Kidney epithelial cell (primary cell): ENCODE data around the gene ZNF208. TPM values are rescaled to one million over a fixed set of nuclear protein-coding genes. Genes with fewer than 3 reads are reported as not detected.

Experiments used
- DNase-seq: peaks from one replicate; pipeline ENCODE4 v3.0.0-alpha.2; 2010; ENCODE audit warnings: low read depth
- H3K27me3 ChIP-seq: 2 replicates; pipeline ENCODE4 v1.6.0; 2011; ENCODE audit warnings: low read length; ENCODE audit not compliant: control insufficient read depth, insufficient read depth
- H3K36me3 ChIP-seq: 2 replicates; pipeline ENCODE4 v1.5.1; 2011; ENCODE audit warnings: low read length; ENCODE audit not compliant: control insufficient read depth, insufficient read depth
- H3K4me3 ChIP-seq: 2 replicates; pipeline ENCODE4 v1.5.1; 2011; ENCODE audit warnings: low read depth, mild to moderate bottlenecking, control low read depth, low read length
- total RNA-seq: library from RNA; depleted of rRNA; stranded (reverse); fragments of >200 nt; gene quantifications from 2 replicates; pipeline ENCODE4 v1.2.3, GENCODE V29; 2015
- TF ChIP-seq, protein P1 (sequence below): IDR thresholded peaks from 2 replicates; pipeline ENCODE4 v1.5.1; 2011; ENCODE audit warnings: mild to moderate bottlenecking, moderate library complexity, low read length, control low read depth, inconsistent platforms; ENCODE audit not compliant: insufficient read depth, poor library complexity, severe bottlenecking

The ZNF208 gene
- total RNA-seq, 1 donor from 2014 or later: 0.08 TPM

DNA sequence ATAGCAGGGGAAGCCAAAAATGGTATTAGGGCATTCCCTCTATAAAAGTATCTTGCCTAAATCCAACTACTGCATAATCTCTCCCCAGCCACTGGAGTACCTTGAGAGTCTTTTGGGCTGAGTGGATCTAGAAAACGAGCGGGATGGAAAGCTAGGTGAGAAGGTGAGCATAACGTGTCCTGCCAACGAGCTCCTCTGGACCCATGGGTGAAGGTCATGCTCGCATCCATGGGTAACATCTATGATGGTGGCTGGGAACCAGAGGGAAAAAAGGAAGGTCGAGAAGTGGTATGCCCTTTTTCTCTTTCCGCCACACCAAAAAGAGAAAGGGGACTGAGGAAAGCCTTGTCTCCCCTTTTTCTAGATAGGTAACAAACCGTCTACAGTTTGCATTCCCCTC, 63.0 kb downstream of the ZNF208 start:
- no peak for DNase-seq
- Histone ChIP-seq H3K27me3 (no peaks in the 10 kb centered on the region), H3K4me3 (no peak overlapping the region), H3K36me3 (no peaks in the 10 kb centered on the region)
- TF ChIP-seq, protein P1, sequence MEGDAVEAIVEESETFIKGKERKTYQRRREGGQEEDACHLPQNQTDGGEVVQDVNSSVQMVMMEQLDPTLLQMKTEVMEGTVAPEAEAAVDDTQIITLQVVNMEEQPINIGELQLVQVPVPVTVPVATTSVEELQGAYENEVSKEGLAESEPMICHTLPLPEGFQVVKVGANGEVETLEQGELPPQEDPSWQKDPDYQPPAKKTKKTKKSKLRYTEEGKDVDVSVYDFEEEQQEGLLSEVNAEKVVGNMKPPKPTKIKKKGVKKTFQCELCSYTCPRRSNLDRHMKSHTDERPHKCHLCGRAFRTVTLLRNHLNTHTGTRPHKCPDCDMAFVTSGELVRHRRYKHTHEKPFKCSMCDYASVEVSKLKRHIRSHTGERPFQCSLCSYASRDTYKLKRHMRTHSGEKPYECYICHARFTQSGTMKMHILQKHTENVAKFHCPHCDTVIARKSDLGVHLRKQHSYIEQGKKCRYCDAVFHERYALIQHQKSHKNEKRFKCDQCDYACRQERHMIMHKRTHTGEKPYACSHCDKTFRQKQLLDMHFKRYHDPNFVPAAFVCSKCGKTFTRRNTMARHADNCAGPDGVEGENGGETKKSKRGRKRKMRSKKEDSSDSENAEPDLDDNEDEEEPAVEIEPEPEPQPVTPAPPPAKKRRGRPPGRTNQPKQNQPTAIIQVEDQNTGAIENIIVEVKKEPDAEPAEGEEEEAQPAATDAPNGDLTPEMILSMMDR: no peak

DNA sequence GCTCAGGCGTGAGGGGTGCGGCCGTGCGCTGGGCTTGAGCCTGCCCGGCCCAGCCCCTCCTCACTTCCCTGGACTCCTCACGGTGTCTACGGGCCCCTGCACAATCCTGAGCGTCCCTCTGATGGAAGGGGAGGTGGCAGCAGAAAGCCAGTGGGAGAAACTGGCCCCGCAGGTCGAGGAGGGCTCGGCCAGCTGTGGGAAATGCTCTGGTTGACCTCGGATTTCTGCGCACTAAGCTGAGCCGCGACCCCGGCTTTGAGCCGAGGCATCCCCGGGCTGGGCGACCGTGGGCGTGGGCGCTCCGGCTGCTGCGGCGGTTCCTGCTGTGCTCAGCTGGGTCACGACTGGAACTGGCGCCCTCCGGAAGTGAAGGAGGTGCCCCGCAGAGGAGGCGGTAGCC, 70.1 kb downstream of the ZNF208 start:
- Histone ChIP-seq H3K4me3 (no peak overlapping the region), H3K36me3 (no peaks in the 10 kb centered on the region), H3K27me3 (no peaks in the 10 kb centered on the region)
- TF ChIP-seq, protein P1: no peak
- DNase-seq: no peak

DNA sequence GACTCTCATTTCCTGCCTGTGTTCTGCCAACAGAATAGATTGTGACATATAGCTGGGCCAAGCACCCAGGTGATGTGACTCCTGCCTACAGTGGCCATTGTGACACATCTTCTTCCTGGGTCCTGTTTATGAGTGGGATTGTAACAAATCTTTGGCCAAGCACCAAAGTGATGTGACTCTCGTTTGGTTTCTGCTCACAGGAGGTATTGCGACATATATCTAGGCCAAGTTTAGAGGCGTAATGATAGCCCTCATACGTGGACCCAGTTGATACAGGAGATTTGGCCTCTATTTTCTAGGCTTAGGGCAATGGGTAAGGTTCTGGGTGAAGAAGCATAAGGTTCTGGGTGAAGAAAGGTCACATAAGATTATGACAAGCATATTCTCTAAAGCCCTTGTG, 76.2 kb downstream of the ZNF208 start:
- H3K27me3 ChIP-seq: no peaks in the 10 kb centered on the region
- TF ChIP-seq, protein P1: no peak
- DNase-seq: no peak
- H3K4me3 ChIP-seq: no peak overlapping the region
- H3K36me3 ChIP-seq: no peaks in the 10 kb centered on the region

DNA sequence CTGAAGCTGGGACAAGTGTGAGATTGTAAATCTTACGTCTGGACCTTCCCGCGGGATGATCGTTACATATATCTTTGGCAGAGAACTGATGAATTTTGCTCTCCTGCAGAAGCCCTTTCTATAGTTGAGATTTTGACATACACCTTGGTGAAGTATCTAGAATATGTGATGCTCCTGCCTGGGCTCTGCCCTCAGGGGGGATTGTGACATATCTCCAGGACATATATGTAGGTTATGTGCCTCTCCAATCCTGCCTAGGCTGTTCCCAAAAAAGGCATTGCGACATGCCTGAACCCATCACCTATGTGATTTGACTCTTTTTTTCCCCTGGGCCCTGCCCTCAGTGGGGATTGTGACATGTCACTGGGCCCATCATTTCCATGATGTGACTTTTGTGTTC, 76.6 kb downstream of the ZNF208 start:
- H3K27me3 ChIP-seq: no peaks in the 10 kb centered on the region

DNA sequence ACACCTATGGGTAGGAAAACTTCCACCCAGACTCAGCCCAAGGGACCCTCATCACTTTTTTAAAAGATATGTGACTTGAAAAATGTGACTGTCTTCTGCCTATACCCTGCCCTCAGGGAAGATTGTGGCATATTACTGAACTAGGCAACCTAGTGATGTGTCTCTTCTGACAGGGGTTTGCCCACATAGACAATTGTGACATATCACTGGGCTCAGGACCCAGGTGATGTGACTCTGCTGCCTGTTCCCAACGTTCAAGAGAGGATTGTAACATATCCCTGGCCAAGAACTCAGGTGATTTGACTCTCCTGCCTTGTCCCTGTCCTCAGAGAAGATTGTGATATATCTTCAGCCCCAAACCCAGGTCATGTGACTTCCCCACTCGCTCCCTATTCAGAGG, 88.5 kb downstream of the ZNF208 start:
- DNase-seq: no peak
- TF ChIP-seq, protein P1: no peak
- Histone ChIP-seq H3K36me3 (no peaks in the 10 kb centered on the region), H3K27me3 (no peaks in the 10 kb centered on the region), H3K4me3 (no peak overlapping the region)

More for the DNA sequence above, 76.6 kb downstream of the ZNF208 start:
- TF ChIP-seq, protein P1: no peak
- H3K4me3 ChIP-seq: no peak overlapping the region
- H3K36me3 ChIP-seq: no peaks in the 10 kb centered on the region
- no peak for DNase-seq

DNA sequence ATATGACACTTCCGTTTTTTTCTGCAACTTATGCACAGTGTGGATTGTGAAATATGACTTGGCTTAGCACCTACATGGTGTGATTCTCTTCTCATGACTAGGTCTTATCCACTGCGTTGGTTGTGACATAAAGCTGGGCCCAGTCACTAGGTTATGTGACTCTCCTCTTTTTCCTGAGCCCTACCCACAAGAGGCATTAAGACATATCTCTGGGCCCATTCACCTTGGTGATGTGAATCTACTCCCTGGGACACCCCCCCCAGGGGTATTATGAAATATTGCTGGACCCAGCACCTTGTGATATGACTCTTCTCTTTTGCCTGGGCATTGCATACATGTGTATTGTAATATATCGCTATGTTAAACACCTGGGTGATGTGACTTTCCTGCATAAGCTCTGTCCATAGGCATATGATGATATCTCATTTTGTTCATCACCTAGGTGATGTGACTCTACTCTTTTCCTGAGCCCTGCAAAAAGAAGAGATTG, 89.0 kb downstream of the ZNF208 start:
- no peaks in the 10 kb centered on the region for H3K27me3 ChIP-seq
- TF ChIP-seq, protein P1: no peak
- no peaks in the 10 kb centered on the region for H3K36me3 ChIP-seq
- no peak overlapping the region for H3K4me3 ChIP-seq
- DNase-seq: no peak
